Neural cell (in vitro differentiated cells): ENCODE data around the gene ODAD3.
"Not testable (repeated sequence)": the region's sequence is repeated elsewhere in the genome, so short reads cannot be mapped to it uniquely, and the experiment has no call there.

Experiments
- CTCF ChIP-seq: fragments of 450-650 bp; IDR thresholded peaks from 2 replicates; pipeline ENCODE4 v1.5.1; 2014; ENCODE audit warnings: antibody characterized with exemption, mild to moderate bottlenecking, moderate library complexity; ENCODE audit not compliant: poor library complexity, severe bottlenecking
- EP300 ChIP-seq: fragments of 450-650 bp; conservative IDR thresholded peaks from 2 replicates; pipeline ENCODE4 v1.6.1; 2014; ENCODE audit warnings: antibody characterized with exemption, mild to moderate bottlenecking, moderate library complexity; ENCODE audit not compliant: poor library complexity, severe bottlenecking
- RAD21 ChIP-seq: fragments of 450-650 bp; conservative IDR thresholded peaks from 2 replicates; pipeline ENCODE4 v1.6.1; 2014; ENCODE audit warnings: antibody characterized with exemption, mild to moderate bottlenecking, moderate library complexity
- SMC3 ChIP-seq: fragments of 450-650 bp; conservative IDR thresholded peaks from 2 replicates; pipeline ENCODE4 v1.6.1; 2014; ENCODE audit warnings: antibody characterized with exemption, mild to moderate bottlenecking, moderate library complexity; ENCODE audit not compliant: poor library complexity

- TF ChIP-seq CTCF, EP300, RAD21, SMC3: not testable (repeated sequence)
These were observed 1.4 kb downstream of the ODAD3 start for GRCh38 chr19:11433526-11433925.
